Nephron progenitor cell (in vitro differentiated cells): ENCODE results near the gene SPATA6.
"Not testable (repeated sequence)": the region's sequence is repeated elsewhere in the genome, so short reads cannot be mapped to it uniquely, and the experiment has no call there.

Source experiments
- DNase-seq: peaks from one replicate; pipeline ENCODE4 v3.0.0; 2021
- H3K27ac Mint-ChIP-seq: 2 replicates; pipeline ENCODE4 v1.8.0; 2021; ENCODE audit warnings: mild to moderate bottlenecking, moderate library complexity, mixed read lengths
- H3K27me3 Mint-ChIP-seq: 2 replicates; pipeline ENCODE4 v1.8.0; 2021; ENCODE audit warnings: mild to moderate bottlenecking, low read depth, mixed read lengths; ENCODE audit not compliant: poor library complexity
- H3K36me3 Mint-ChIP-seq: 2 replicates; pipeline ENCODE4 v1.8.0; 2021; ENCODE audit warnings: low read depth, mixed read lengths
- H3K4me1 Mint-ChIP-seq: 2 replicates; pipeline ENCODE4 v1.8.0; 2021; ENCODE audit warnings: mixed read lengths
- H3K4me3 Mint-ChIP-seq: 2 replicates; pipeline ENCODE4 v1.8.0; 2021; ENCODE audit warnings: mild to moderate bottlenecking, moderate library complexity, mixed read lengths
- H3K9me3 Mint-ChIP-seq: 2 replicates; pipeline ENCODE4 v1.8.0; 2021; ENCODE audit warnings: mild to moderate bottlenecking, moderate library complexity, mixed read lengths
- CTCF ChIP-seq: fragments of 200-600 bp; sonication (generic); IDR thresholded peaks from 2 replicates; pipeline ENCODE4 v1.5.0; 2021; ENCODE audit warnings: antibody characterized with exemption

The SPATA6 gene

GRCh38 chr1:48471691-48472576 lies at the start of gene SPATA6:
SPATA6 (minus strand) TSS chr1:48472204; CDS start chr1:48472008, 196 bp downstream.
- Mint-ChIP-seq H3K36me3 (peaks cover 5% of the 10 kb centered on the region), H3K4me1 (peaks cover 32% of the 10 kb centered on the region), H3K9me3 (peaks cover 19% of the 10 kb centered on the region), H3K27me3 (peaks cover 3% of the 10 kb centered on the region), H3K27ac (peak within 1 kb of the TSS; percentile 63), H3K4me3 (peak within 1 kb of the TSS; percentile 92)
- DNase-seq, result peak; percentile 100
- no peak for TF ChIP-seq CTCF

- not testable (repeated sequence) for H3K36me3 Mint-ChIP-seq, DNase-seq
- peaks cover 15% of the 10 kb centered on the region for H3K27me3 Mint-ChIP-seq
Measured at GRCh38 chr1:48519896-48520295, 47.9 kb upstream of the SPATA6 start.

GRCh38 chr1:48506870-48507269 lies 34.9 kb upstream of the SPATA6 start:
- Mint-ChIP-seq H3K36me3 (no peaks in the 10 kb centered on the region), H3K27ac (no peak overlapping the region)

More at GRCh38 chr1:48519896-48520295, 47.9 kb upstream of the SPATA6 start:
- not testable (repeated sequence) for H3K9me3 Mint-ChIP-seq, H3K4me1 Mint-ChIP-seq, H3K4me3 Mint-ChIP-seq, H3K27ac Mint-ChIP-seq

GRCh38 chr1:48500541-48501450 lies 28.8 kb upstream of the SPATA6 start:
- H3K4me1 Mint-ChIP-seq, result no peaks in the 10 kb centered on the region
- H3K9me3 Mint-ChIP-seq, result no peaks in the 10 kb centered on the region
- no peak overlapping the region for H3K4me3 Mint-ChIP-seq
- H3K27ac Mint-ChIP-seq, result no peak overlapping the region
- no peak for TF ChIP-seq CTCF
- H3K36me3 Mint-ChIP-seq, result no peaks in the 10 kb centered on the region
- peaks cover 9% of the 10 kb centered on the region for H3K27me3 Mint-ChIP-seq
- DNase-seq, result no peak

More at GRCh38 chr1:48506870-48507269, 34.9 kb upstream of the SPATA6 start:
- H3K27me3 Mint-ChIP-seq, result peaks cover 10% of the 10 kb centered on the region
- no peak for TF ChIP-seq CTCF
- no peaks in the 10 kb centered on the region for H3K4me1 Mint-ChIP-seq
- no peak for DNase-seq
- H3K4me3 Mint-ChIP-seq, result no peak overlapping the region
- no peaks in the 10 kb centered on the region for H3K9me3 Mint-ChIP-seq

GRCh38 chr1:48499211-48499735 lies 27.3 kb upstream of the SPATA6 start:
- Mint-ChIP-seq H3K36me3 (no peaks in the 10 kb centered on the region), H3K27ac (no peak overlapping the region), H3K27me3 (peaks cover 9% of the 10 kb centered on the region), H3K4me1 (peaks cover under 1% of the 10 kb centered on the region), H3K4me3 (no peak overlapping the region), H3K9me3 (no peaks in the 10 kb centered on the region)
- DNase-seq, result no peak
- TF ChIP-seq CTCF, result no peak
